IMR-90 (cell line): ENCODE data around the gene KCNG4. TPM values are rescaled to one million over a fixed set of nuclear protein-coding genes. Genes with fewer than 3 reads are reported as not detected.

ENCODE experiments used
- ATAC-seq: fragments of 200-7000 bp; cut with Tn5 transposase; 2 replicates; pipeline ENCODE4 v1.9.1; 2020; ENCODE audit warnings: low read depth, mild to moderate bottlenecking, moderate library complexity
- BruUV-seq: library from RNA; stranded (reverse); fragments of 400-500 nt; replicated peaks from 2 replicates; lab custom pipeline; 2021; lab: Mats Ljungman, UMichigan
- CTCF ChIA-PET: fragments of 300-600 bp; formaldehyde crosslinking; extraction: SDS; loops from one replicate; lab custom pipeline; 2021; ENCODE audit warnings: antibody characterized with exemption; lab: Yijun Ruan, JAX
- POLR2A ChIA-PET: fragments of 300-600 bp; sonication (Branson Sonifier 250); formaldehyde crosslinking; loops from one replicate; lab custom pipeline; 2022; ENCODE audit warnings: antibody characterized with exemption; ENCODE audit not compliant: unreplicated experiment; lab: Charles Lee
- DNase-seq: peaks from one replicate; pipeline ENCODE4 v3.0.0; 2013
- H2AFZ ChIP-seq: replicated peaks from 2 replicates; pipeline ENCODE3; 2013; ENCODE audit warnings: low read length, mild to moderate bottlenecking; ENCODE audit not compliant: poor library complexity
- H2AK5ac ChIP-seq: 2 replicates; pipeline ENCODE4 v1.6.1; 2013; ENCODE audit warnings: low read depth, low read length, inconsistent platforms
- H2AK9ac ChIP-seq: replicated peaks from 2 replicates; pipeline ENCODE3; 2013; ENCODE audit warnings: mild to moderate bottlenecking, low read depth, low read length, moderate library complexity; ENCODE audit not compliant: poor library complexity
- H2BK120ac ChIP-seq: 2 replicates; pipeline ENCODE4 v1.6.1; 2013; ENCODE audit warnings: low read depth, low read length, inconsistent platforms
- H2BK15ac ChIP-seq: 3 replicates; pipeline ENCODE4 v1.6.1; 2013; ENCODE audit warnings: low read depth, low read length, inconsistent platforms
- H2BK20ac ChIP-seq: 2 replicates; pipeline ENCODE4 v1.6.1; 2013; ENCODE audit warnings: low read depth, mild to moderate bottlenecking, inconsistent platforms, low read length, moderate library complexity
- H2BK5ac ChIP-seq: 2 replicates; pipeline ENCODE4 v1.6.1; 2013; ENCODE audit warnings: mild to moderate bottlenecking, low read depth, low read length, inconsistent platforms; ENCODE audit not compliant: poor library complexity, severe bottlenecking
- H3K14ac ChIP-seq: replicated peaks from 2 replicates; pipeline ENCODE4 v1.6.1; 2013; ENCODE audit warnings: low read depth, low read length, inconsistent platforms
- H3K18ac ChIP-seq: 2 replicates; pipeline ENCODE4 v1.6.1; 2013; ENCODE audit warnings: low read depth, low read length, control low read depth
- H3K23ac ChIP-seq: 2 replicates; pipeline ENCODE4 v1.6.1; 2013; ENCODE audit warnings: low read depth, low read length, inconsistent platforms
- H3K27ac ChIP-seq: 2 replicates; pipeline ENCODE4 v1.5.1; 2013; ENCODE audit warnings: mild to moderate bottlenecking, control low read depth, low read length; ENCODE audit not compliant: insufficient read depth
- H3K27me3 ChIP-seq: 2 replicates; pipeline ENCODE4 v1.6.1; 2013; ENCODE audit warnings: low read length; ENCODE audit not compliant: control insufficient read depth, insufficient read depth
- H3K36me3 ChIP-seq: 2 replicates; pipeline ENCODE4 v1.6.1; 2013; ENCODE audit warnings: low read length, mixed read lengths; ENCODE audit not compliant: control insufficient read depth, insufficient read depth
- H3K4ac ChIP-seq: 2 replicates; pipeline ENCODE4 v1.6.1; 2013; ENCODE audit warnings: low read depth, low read length, inconsistent platforms
- H3K4me1 ChIP-seq: 2 replicates; pipeline ENCODE4 v1.6.1; 2013; ENCODE audit warnings: low read length, mixed read lengths; ENCODE audit not compliant: control insufficient read depth, insufficient read depth
- H3K4me2 ChIP-seq: 2 replicates; pipeline ENCODE4 v1.6.1; 2013; ENCODE audit warnings: low read depth, mild to moderate bottlenecking, control low read depth, low read length, moderate library complexity
- H3K4me3 ChIP-seq: 2 replicates; pipeline ENCODE4 v1.5.1; 2013; ENCODE audit warnings: low read depth, mild to moderate bottlenecking, control low read depth, low read length, moderate library complexity; ENCODE audit not compliant: insufficient read depth
- H3K56ac ChIP-seq: 2 replicates; pipeline ENCODE4 v1.6.1; 2013; ENCODE audit warnings: low read length, inconsistent platforms; ENCODE audit not compliant: insufficient read depth; ENCODE audit errors: extremely low read depth
- H3K79me1 ChIP-seq, 2 experiments: 2 replicates each; pipeline ENCODE4 v1.6.1; 2013; ENCODE audit warnings: low read length in 2 of 2, inconsistent platforms in 1 of 2, low read depth in 1 of 2
- H3K9ac ChIP-seq: 2 replicates; pipeline ENCODE4 v1.6.1; 2013; ENCODE audit warnings: low read depth, low read length, control low read depth
- H3K9me1 ChIP-seq: 2 replicates; pipeline ENCODE4 v1.6.1; 2013; ENCODE audit warnings: low read length, inconsistent platforms; ENCODE audit not compliant: insufficient read depth
- H3K9me3 ChIP-seq: 2 replicates; pipeline ENCODE4 v1.6.1; 2013; ENCODE audit warnings: low read length; ENCODE audit not compliant: control insufficient read depth, insufficient read depth
- H4K20me1 ChIP-seq: 2 replicates; pipeline ENCODE4 v1.6.1; 2013; ENCODE audit warnings: low read length, inconsistent platforms; ENCODE audit not compliant: insufficient read depth
- H4K5ac ChIP-seq: 2 replicates; pipeline ENCODE4 v1.6.1; 2013; ENCODE audit warnings: mild to moderate bottlenecking, low read depth, low read length, control low read depth
- H4K8ac ChIP-seq, 2 experiments: 2 replicates each; pipeline ENCODE4 v1.6.1; 2013; ENCODE audit warnings: low read depth in 2 of 2, low read length in 2 of 2, control low read depth in 1 of 2, inconsistent platforms in 1 of 2
- H4K91ac ChIP-seq: 2 replicates; pipeline ENCODE4 v1.6.1; 2013; ENCODE audit warnings: low read depth, low read length, inconsistent platforms; ENCODE audit not compliant: insufficient read depth
- BHLHE40 ChIP-seq: fragments of 150-350 bp; IDR thresholded peaks from 2 replicates; pipeline ENCODE4 v1.6.1; 2016; ENCODE audit warnings: mild to moderate bottlenecking, low read depth, low read length
- CHD1 ChIP-seq: IDR thresholded peaks from 2 replicates; pipeline ENCODE4 v1.6.1; 2012; ENCODE audit warnings: low read depth, low read length, improper control_type of control experiment
- MAZ ChIP-seq: IDR thresholded peaks from 2 replicates; pipeline ENCODE4 v1.6.1; 2012; ENCODE audit warnings: low read depth, mild to moderate bottlenecking, low read length, improper control_type of control experiment, moderate library complexity, borderline replicate concordance
- NFE2L2 ChIP-seq: fragments of 150-350 bp; IDR thresholded peaks from 2 replicates; pipeline ENCODE4 v1.6.1; 2016; ENCODE audit warnings: low read depth, mild to moderate bottlenecking, low read length
- POLR2A ChIP-seq: IDR thresholded peaks from 2 replicates; pipeline ENCODE4 v1.6.1; 2012; ENCODE audit warnings: mild to moderate bottlenecking, low read depth, low read length
- RAD21 ChIP-seq: IDR thresholded peaks from 2 replicates; pipeline ENCODE4 v1.6.1; 2012; ENCODE audit warnings: low read length, improper control_type of control experiment
- RCOR1 ChIP-seq: IDR thresholded peaks from 2 replicates; pipeline ENCODE4 v1.6.1; 2012; ENCODE audit warnings: mild to moderate bottlenecking, low read length, improper control_type of control experiment; ENCODE audit not compliant: insufficient replicate concordance
- RFX5 ChIP-seq: IDR thresholded peaks from 2 replicates; pipeline ENCODE4 v1.8.0; 2012; ENCODE audit warnings: low read depth, mild to moderate bottlenecking, low read length, moderate library complexity
- SMC3 ChIP-seq: fragments of 150-350 bp; IDR thresholded peaks from 2 replicates; pipeline ENCODE4 v1.6.1; 2016; ENCODE audit warnings: low read depth, mild to moderate bottlenecking, antibody characterized with exemption, low read length, moderate library complexity
- WGBS, 2 experiments: methylation state at CpG; one replicate each; pipeline versions ENCODE4 v1.1.5 to v1.1.7; 2013; ENCODE audit warnings: missing lambda C conversion rate in 2 of 2; ENCODE audit not compliant: insufficient read length in 1 of 2; ENCODE audit errors: extremely low coverage in 2 of 2; 5-methylcytosine and 5-hydroxymethylcytosine counted together
- dilution Hi-C: fragments of 300-500 bp; cut with HindIII; formaldehyde crosslinking; loops from one replicate; pipeline ENCODE4 v1.14.3; 2018; ENCODE audit warnings: low sequenced_read_pairs; ENCODE audit not compliant: unreplicated experiment
- in situ Hi-C: fragments of 300-500 bp; cut with MboI; formaldehyde crosslinking; loops from 3 replicates; pipeline ENCODE4 v1.14.3; 2019; ENCODE audit warnings: low sequenced_read_pairs, inconsistent platforms, mixed read lengths
- intact Hi-C: fragments of 100-400 bp; cut with micrococcal nuclease; formaldehyde crosslinking; loops from 2 replicates; pipeline ENCODE4 v1.10.0; 2022
- polyA plus RNA-seq, 3 experiments: library from polyadenylated mRNA; depleted of rRNA; stranded (reverse); fragments of >200 nt; gene quantifications; 2 replicates each; pipeline ENCODE4 v1.2.3, GENCODE V29; 2012; ENCODE audit warnings: low replicate concordance in 1 of 3
- total RNA-seq: library from RNA; depleted of rRNA; stranded (reverse); fragments of >200 nt; gene quantifications from 2 replicates; pipeline ENCODE4 v1.2.3, GENCODE V29; 2012
- TF ChIP-seq, protein P1 (sequence below): conservative IDR thresholded peaks from 2 replicates; pipeline ENCODE4 v1.5.1; 2012; ENCODE audit warnings: mild to moderate bottlenecking, low read depth, low read length, improper control_type of control experiment

The KCNG4 gene
- total and polyA plus RNA-seq, 2 of the 4 experiments (the other 2 are of a cell fraction), result not detected

DNA sequence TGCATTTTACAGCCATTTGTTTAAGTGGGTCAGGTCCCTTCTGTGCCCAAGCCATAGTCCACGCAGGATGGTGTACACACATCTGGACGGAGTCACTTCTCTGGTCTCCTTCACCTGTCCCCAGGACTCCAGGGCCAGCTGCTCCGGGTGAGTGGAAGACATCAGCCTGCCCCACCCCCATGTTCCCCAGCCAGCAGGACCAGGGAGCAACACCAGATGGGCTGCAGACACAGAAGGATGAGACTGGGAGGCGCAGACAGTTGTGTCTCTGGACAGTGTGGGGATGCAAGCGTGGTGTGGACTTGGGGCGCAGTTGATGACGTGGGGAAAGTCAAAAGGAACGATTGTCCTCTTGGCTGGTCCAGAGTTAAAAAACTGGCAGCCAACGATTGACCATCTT lies 30.3 kb upstream of the KCNG4 start:
- H2BK15ac ChIP-seq, result no peak overlapping the region
- H2AK5ac ChIP-seq, result no peak overlapping the region
- no peaks in the 10 kb centered on the region; the same call in 1 of the 2 replicates for H3K9me3 ChIP-seq
- H3K36me3 ChIP-seq, result no peaks in the 10 kb centered on the region
- H3K4me1 ChIP-seq, result no peaks in the 10 kb centered on the region
- H3K4ac ChIP-seq, result no peak overlapping the region
- intact Hi-C loops, result no loop called here
- H4K20me1 ChIP-seq, result no peaks in the 10 kb centered on the region
- H3K4me2 ChIP-seq, result no peak overlapping the region
- ChIA-PET POLR2A (no interaction called here), CTCF (no interaction called here)
- H3K27me3 ChIP-seq, result peaks cover 54% of the 10 kb centered on the region
- in situ Hi-C loops, result no loop called here
- H3K27ac ChIP-seq, result no peak overlapping the region
- no peak overlapping the region for H3K14ac ChIP-seq
- H2AK9ac ChIP-seq, result no peak overlapping the region
- no peak overlapping the region for H2BK5ac ChIP-seq
- H3K56ac ChIP-seq, result no peak overlapping the region
- no peak overlapping the region for H2AFZ ChIP-seq
- H3K79me1 ChIP-seq, result no peaks in the 10 kb centered on the region
- no peak overlapping the region for H2BK120ac ChIP-seq
- no peak overlapping the region for H4K8ac ChIP-seq
- TF ChIP-seq CHD1, result no peak
- no peak for TF ChIP-seq RFX5
- TF ChIP-seq RAD21, result no peak
- TF ChIP-seq, protein P1, sequence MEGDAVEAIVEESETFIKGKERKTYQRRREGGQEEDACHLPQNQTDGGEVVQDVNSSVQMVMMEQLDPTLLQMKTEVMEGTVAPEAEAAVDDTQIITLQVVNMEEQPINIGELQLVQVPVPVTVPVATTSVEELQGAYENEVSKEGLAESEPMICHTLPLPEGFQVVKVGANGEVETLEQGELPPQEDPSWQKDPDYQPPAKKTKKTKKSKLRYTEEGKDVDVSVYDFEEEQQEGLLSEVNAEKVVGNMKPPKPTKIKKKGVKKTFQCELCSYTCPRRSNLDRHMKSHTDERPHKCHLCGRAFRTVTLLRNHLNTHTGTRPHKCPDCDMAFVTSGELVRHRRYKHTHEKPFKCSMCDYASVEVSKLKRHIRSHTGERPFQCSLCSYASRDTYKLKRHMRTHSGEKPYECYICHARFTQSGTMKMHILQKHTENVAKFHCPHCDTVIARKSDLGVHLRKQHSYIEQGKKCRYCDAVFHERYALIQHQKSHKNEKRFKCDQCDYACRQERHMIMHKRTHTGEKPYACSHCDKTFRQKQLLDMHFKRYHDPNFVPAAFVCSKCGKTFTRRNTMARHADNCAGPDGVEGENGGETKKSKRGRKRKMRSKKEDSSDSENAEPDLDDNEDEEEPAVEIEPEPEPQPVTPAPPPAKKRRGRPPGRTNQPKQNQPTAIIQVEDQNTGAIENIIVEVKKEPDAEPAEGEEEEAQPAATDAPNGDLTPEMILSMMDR, result no peak
- no peak for TF ChIP-seq SMC3
- no peak for TF ChIP-seq NFE2L2
- TF ChIP-seq MAZ, result no peak
- no peak for TF ChIP-seq RCOR1
- TF ChIP-seq POLR2A, result no peak
- no peak for TF ChIP-seq BHLHE40
- DNase-seq, result no peak
- H3K23ac ChIP-seq, result no peak overlapping the region
- H4K91ac ChIP-seq, result no peak overlapping the region
- WGBS, 2 experiments, result 69% methylated on average over 2 of the region's 9 CpGs; no CpG with 5 or more reads in 1 of the 2 experiments
- no peak for ATAC-seq
- no peak overlapping the region for H3K4me3 ChIP-seq
- H3K9me1 ChIP-seq, result no peaks in the 10 kb centered on the region
- no peak overlapping the region for H3K9ac ChIP-seq
- H2BK20ac ChIP-seq, result no peak overlapping the region
- no peak overlapping the region for H3K18ac ChIP-seq
- no peak overlapping the region for H4K5ac ChIP-seq
- BruUV-seq, result no TSS peak
- dilution Hi-C loops, result no loop called here
